GM12891 (cell line): ENCODE measurements around the gene VSTM2B.

ENCODE experiments used
- PAX5 ChIP-seq: IDR thresholded peaks from 2 replicates; pipeline ENCODE4 v1.6.1; 2011; ENCODE audit warnings: low read length, moderate library complexity, mild to moderate bottlenecking; ENCODE audit not compliant: insufficient read depth, severe bottlenecking
- POLR2A ChIP-seq: IDR thresholded peaks from 2 replicates; pipeline ENCODE4 v1.6.1; 2011; ENCODE audit warnings: low read depth, low read length, control low read depth
- POLR2AphosphoS5 ChIP-seq: IDR thresholded peaks from 2 replicates; pipeline ENCODE4 v1.6.1; 2011; ENCODE audit warnings: low read depth, low read length, control low read depth
- TAF1 ChIP-seq: IDR thresholded peaks from 2 replicates; pipeline ENCODE4 v1.6.1; 2011; ENCODE audit warnings: low read depth, low read length, control low read depth

DNA sequence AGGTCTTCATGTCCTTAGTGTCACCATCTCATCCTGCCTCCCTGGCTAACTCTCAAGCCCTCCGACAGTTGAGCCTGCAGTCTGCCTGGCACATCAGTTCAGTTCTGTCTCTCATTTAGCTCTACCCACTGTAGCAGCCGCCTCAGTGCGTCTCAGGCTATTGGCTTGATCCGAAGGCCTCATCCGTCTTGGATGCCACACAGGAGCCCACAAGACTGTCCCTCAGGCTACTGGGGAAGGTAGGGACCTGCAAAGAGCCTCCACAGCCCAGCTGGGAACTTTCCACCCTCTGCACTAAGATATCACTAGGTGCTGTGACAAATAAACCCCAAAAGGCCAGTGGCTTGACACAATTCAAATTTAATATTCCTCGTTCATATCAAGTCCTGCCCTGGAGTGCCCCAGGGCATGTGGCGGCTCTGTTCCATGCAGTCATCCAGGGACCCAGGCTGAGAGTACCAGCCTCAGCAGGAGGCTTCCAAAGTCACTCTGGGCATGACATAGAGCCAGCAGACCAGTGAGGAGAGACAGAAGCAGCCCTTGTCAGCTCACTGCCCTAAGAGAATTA, 5.7 kb downstream of the VSTM2B start:
- TF ChIP-seq POLR2AphosphoS5 (no peak), POLR2A (no peak), PAX5 (no peak), TAF1 (no peak)
